Measurements from ENCODE around the gene PLIN3. TPM values are rescaled to one million over a fixed set of nuclear protein-coding genes. Genes with fewer than 3 reads are reported as not detected.
A peak's percentile ranks its signal among the peaks of the same experiment; 100 is the strongest.
"Not testable (repeated sequence)": the region's sequence is repeated elsewhere in the genome, so short reads cannot be mapped to it uniquely, and the experiment has no call there.

Gene PLIN3
- total and polyA plus RNA-seq, 2 donors (not counting 1 experiment from before 2014, with no cell fraction given), result 133 to 191 TPM

DNA sequence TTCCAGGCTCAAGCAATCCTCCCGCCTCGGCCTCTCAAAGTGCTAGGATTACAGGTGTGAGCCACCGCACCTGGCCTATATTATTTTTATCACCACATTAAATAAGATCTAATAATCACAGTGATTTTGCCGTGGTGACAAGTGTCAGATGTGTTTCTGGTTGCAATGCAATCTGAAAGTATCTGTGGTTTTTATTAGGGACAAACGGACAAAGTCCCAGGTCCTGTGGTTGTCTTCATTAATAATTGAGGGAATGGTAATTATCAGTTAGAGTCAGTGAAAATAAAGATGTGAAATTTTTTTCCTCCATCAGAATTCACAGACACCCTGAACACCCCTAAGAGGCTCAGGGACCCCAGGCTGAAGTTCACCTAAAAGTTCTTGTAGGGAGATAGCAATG, 34.7 kb downstream of the PLIN3 start:
- no peak for DNase-seq (ENCODE audit: low read depth in 2 of 2)
- no peaks in the 10 kb centered on the region for H3K36me3 ChIP-seq (ENCODE audit: control insufficient read depth, insufficient read depth, low read length)

DNA sequence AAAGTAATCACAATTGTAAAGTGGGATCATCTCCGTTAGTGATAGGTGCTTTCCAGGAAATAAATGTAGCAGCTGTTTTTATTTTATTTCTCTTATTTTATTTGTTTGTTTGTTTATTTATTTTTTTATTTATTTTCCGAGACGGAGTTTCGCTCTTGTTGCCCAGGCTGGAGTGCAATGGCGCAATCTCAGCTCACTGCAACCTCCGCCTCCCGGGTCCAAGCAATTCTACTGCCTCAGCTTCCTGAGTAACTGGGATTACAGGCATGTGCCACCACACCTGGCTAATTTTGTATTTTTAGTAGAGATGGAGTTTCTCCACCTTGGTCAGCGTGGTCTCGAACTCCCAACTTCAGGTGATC, 35.5 kb downstream of the PLIN3 start:
- Histone ChIP-seq H3K27ac (ENCODE audit: insufficient read depth, low read length) (peak overlapping the region; percentile 79), H3K9ac (ENCODE audit: insufficient read depth, low read length) (peak overlapping the region; percentile 88), H3K4me2 (ENCODE audit: extremely low read depth, insufficient read depth, low read length) (peak overlapping the region; percentile 93), H3K4me3 (replicated peaks in 1 of 4; ENCODE audit: control extremely low read depth in 1 of 4, insufficient read depth in 1 of 4, low read depth in 3 of 4, low read length in 4 of 4) (peak overlapping the region; percentile 92 to 94 (median 92)), H2AFZ (ENCODE audit: low read length) (peak overlapping the region; percentile 86), H3K79me2 (ENCODE audit: control insufficient read depth, insufficient read depth, low read length) (peaks cover 22% of the 10 kb centered on the region)
- H4K20me1 ChIP-seq (ENCODE audit: control insufficient read depth, extremely low read depth, insufficient read depth, low read length); H3K27me3 ChIP-seq (ENCODE audit: control insufficient read depth, insufficient read depth, low read length); H3K4me1 ChIP-seq (ENCODE audit: control insufficient read depth, extremely low read depth, insufficient read depth, low read length); DNase-seq (ENCODE audit: low read depth in 2 of 2); H3K36me3 ChIP-seq (ENCODE audit: control insufficient read depth, insufficient read depth, low read length); H3K9me3 ChIP-seq (ENCODE audit: control insufficient read depth, insufficient read depth, low read depth, low read length): not testable (repeated sequence)

More for the DNA sequence above, 34.7 kb downstream of the PLIN3 start:
- H3K9me3 ChIP-seq (ENCODE audit: control insufficient read depth, insufficient read depth, low read depth, low read length), result no peaks in the 10 kb centered on the region
- H3K4me1 ChIP-seq (ENCODE audit: control insufficient read depth, extremely low read depth, insufficient read depth, low read length), result peaks cover 2% of the 10 kb centered on the region
- no peak overlapping the region for H3K4me2 ChIP-seq (ENCODE audit: extremely low read depth, insufficient read depth, low read length)
- no peaks in the 10 kb centered on the region for H4K20me1 ChIP-seq (ENCODE audit: control insufficient read depth, extremely low read depth, insufficient read depth, low read length)
- H3K79me2 ChIP-seq (ENCODE audit: control insufficient read depth, insufficient read depth, low read length), result peaks cover 22% of the 10 kb centered on the region
- no peak for TF ChIP-seq EZH2 (IDR thresholded peaks at IDR 0.05; ENCODE audit: low read length, missing control alignments)
- TF ChIP-seq, protein P1, sequence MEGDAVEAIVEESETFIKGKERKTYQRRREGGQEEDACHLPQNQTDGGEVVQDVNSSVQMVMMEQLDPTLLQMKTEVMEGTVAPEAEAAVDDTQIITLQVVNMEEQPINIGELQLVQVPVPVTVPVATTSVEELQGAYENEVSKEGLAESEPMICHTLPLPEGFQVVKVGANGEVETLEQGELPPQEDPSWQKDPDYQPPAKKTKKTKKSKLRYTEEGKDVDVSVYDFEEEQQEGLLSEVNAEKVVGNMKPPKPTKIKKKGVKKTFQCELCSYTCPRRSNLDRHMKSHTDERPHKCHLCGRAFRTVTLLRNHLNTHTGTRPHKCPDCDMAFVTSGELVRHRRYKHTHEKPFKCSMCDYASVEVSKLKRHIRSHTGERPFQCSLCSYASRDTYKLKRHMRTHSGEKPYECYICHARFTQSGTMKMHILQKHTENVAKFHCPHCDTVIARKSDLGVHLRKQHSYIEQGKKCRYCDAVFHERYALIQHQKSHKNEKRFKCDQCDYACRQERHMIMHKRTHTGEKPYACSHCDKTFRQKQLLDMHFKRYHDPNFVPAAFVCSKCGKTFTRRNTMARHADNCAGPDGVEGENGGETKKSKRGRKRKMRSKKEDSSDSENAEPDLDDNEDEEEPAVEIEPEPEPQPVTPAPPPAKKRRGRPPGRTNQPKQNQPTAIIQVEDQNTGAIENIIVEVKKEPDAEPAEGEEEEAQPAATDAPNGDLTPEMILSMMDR (conservative IDR thresholded peaks at IDR 0.05 in 1 of 2, IDR thresholded peaks at IDR 0.05 in 1 of 2; ENCODE audit: low read depth in 1 of 2, low read length in 2 of 2), result no peak
- no peak overlapping the region for H2AFZ ChIP-seq (ENCODE audit: low read length)
- H3K4me3 ChIP-seq (replicated peaks in 1 of 4; ENCODE audit: control extremely low read depth in 1 of 4, insufficient read depth in 1 of 4, low read depth in 3 of 4, low read length in 4 of 4), result no peak overlapping the region
- H3K27ac ChIP-seq (ENCODE audit: insufficient read depth, low read length), result no peak overlapping the region
- H3K27me3 ChIP-seq (ENCODE audit: control insufficient read depth, insufficient read depth, low read length), result no peaks in the 10 kb centered on the region
- no peak overlapping the region for H3K9ac ChIP-seq (ENCODE audit: insufficient read depth, low read length)

GRCh38 chr19:4831304-4831978, 36.0 kb downstream of the PLIN3 start, which contains the start of gene TICAM1:
TSS of gene TICAM1 (minus strand) at chr19:4831712. CDS start at chr19:4818377, 13,335 bp downstream.
- peaks cover 1% of the 10 kb centered on the region for H3K36me3 ChIP-seq (ENCODE audit: control insufficient read depth, insufficient read depth, low read length)

More at GRCh38 chr19:4831304-4831978, 36.0 kb downstream of the PLIN3 start, which contains the start of gene TICAM1:
- peak within 1 kb of the TSS; percentile 79 for H3K27ac ChIP-seq (ENCODE audit: insufficient read depth, low read length)
- H3K9ac ChIP-seq (ENCODE audit: insufficient read depth, low read length), result peak within 1 kb of the TSS; percentile 88
- TF ChIP-seq, protein P1 (conservative IDR thresholded peaks at IDR 0.05 in 1 of 2, IDR thresholded peaks at IDR 0.05 in 1 of 2; ENCODE audit: low read depth in 1 of 2, low read length in 2 of 2), result no peak
- no peak for TF ChIP-seq EZH2 (IDR thresholded peaks at IDR 0.05; ENCODE audit: low read length, missing control alignments)
- H2AFZ ChIP-seq (ENCODE audit: low read length), result peak within 1 kb of the TSS; percentile 86
- H4K20me1 ChIP-seq (ENCODE audit: control insufficient read depth, extremely low read depth, insufficient read depth, low read length), result no peaks in the 10 kb centered on the region
- peak; percentile 40 to 60 for DNase-seq (ENCODE audit: low read depth in 2 of 2)
- peaks cover 25% of the 10 kb centered on the region for H3K79me2 ChIP-seq (ENCODE audit: control insufficient read depth, insufficient read depth, low read length)
- H3K4me1 ChIP-seq (ENCODE audit: control insufficient read depth, extremely low read depth, insufficient read depth, low read length), result peaks cover 2% of the 10 kb centered on the region
- peak within 1 kb of the TSS; percentile 93 for H3K4me2 ChIP-seq (ENCODE audit: extremely low read depth, insufficient read depth, low read length)
- H3K27me3 ChIP-seq (ENCODE audit: control insufficient read depth, insufficient read depth, low read length), result no peaks in the 10 kb centered on the region
- H3K4me3 ChIP-seq (replicated peaks in 1 of 4; ENCODE audit: control extremely low read depth in 1 of 4, insufficient read depth in 1 of 4, low read depth in 3 of 4, low read length in 4 of 4), result peak within 1 kb of the TSS; percentile 92 to 94 (median 92)
- H3K9me3 ChIP-seq (ENCODE audit: control insufficient read depth, insufficient read depth, low read depth, low read length), result no peaks in the 10 kb centered on the region
